ENCODE measurements around the gene SCN10A.

The SCN10A gene

GRCh38 chr3:38650248-38650951 lies 165.6 kb downstream of the SCN10A start:
- no peak for DNase-seq

DNA sequence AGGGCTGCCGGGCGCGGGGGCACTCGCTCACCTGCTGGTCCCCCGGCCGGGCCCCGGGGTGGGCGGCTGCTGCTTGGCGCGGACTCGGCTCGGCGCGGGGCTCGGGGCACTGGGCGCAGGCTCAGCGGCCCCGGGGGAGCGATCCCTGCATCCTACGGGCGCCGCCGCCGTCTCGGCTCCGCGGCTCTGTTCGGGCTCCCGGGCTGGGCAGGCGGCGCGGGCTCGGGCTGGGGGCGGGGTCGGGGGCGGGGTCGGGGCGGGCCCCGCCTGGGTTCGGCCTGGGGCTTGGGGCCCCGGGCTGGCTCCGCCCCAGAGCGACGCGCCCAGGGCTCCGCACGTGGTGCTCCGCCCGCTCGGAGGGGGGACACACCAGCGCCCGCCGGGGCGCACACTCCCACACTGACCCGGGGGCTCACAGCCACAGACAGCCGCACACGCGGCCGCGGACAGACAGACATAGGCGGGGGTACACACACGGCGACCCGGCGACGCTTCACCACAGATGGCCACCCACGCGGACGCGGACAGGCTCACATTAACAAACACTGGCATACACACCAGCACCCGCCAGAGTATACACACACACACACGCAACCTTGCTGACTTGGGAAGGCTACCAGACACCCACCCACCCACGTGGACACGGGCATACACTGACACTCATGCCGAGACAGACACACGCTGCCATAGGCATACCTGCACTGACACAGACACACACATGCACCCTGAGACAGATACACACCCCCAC lies 166.3 kb downstream of the SCN10A start, which contains the start of gene SCN5A:
SCN5A (minus strand) TSS at position 188 of the 748 bp plus-strand sequence. CDS start 16,380 bp downstream, outside the sequence.
- no peak for DNase-seq

- DNase-seq = no peak
Observed at GRCh38 chr3:38648659-38649499, 167.1 kb downstream of the SCN10A start.

GRCh38 chr3:38648024-38648658 lies 167.9 kb downstream of the SCN10A start:
- no peak for DNase-seq

- DNase-seq = no peak
Observed at GRCh38 chr3:38647217-38647970, 168.6 kb downstream of the SCN10A start.
